ENCODE measurements around the gene ADAMTS2. TPM values are rescaled to one million over a fixed set of nuclear protein-coding genes. Genes with fewer than 3 reads are reported as not detected.

The ADAMTS2 gene
- total and polyA plus RNA-seq, 2 experiments from 2014 or later: 1.6 to 8.1 TPM

GRCh38 chr5:179154991-179155955, 190.0 kb downstream of the ADAMTS2 start:
- Mint-ChIP-seq H3K27me3 (ENCODE audit: insufficient read depth, low read depth, poor library complexity) (peaks cover 3% of the 10 kb centered on the region), H3K27ac (no peak overlapping the region), H3K4me3 (no peak overlapping the region), H3K36me3 (ENCODE audit: low read depth) (no peaks in the 10 kb centered on the region; the same call in 2 of the 3 replicates), H3K9me3 (peaks cover 6% of the 10 kb centered on the region), H3K4me1 (no peaks in the 10 kb centered on the region; the same call in 2 of the 3 replicates)
- H3K4me2 ChIP-seq: no peak overlapping the region
- no peaks in the 10 kb centered on the region for H3K4me1 ChIP-seq (ENCODE audit: insufficient read depth)
- H3K27me3 ChIP-seq (ENCODE audit: insufficient read depth): no peaks in the 10 kb centered on the region
- no peaks in the 10 kb centered on the region for H4K20me1 ChIP-seq (replicated peaks; ENCODE audit: insufficient read depth)
- no peak overlapping the region for H3K27ac ChIP-seq (ENCODE audit: low read depth)
- H3K79me2 ChIP-seq (replicated peaks; ENCODE audit: insufficient read depth): no peaks in the 10 kb centered on the region
- DNase-seq (ENCODE audit: low spot score) (no peak), ATAC-seq (no peak)
- no peak overlapping the region for H2AFZ ChIP-seq
- H3F3A ChIP-seq (replicated peaks; ENCODE audit: low read depth): no peaks in the 10 kb centered on the region
- H3K9me2 ChIP-seq (ENCODE audit: insufficient read depth): no peaks in the 10 kb centered on the region
- H3K36me3 ChIP-seq (ENCODE audit: insufficient read depth): no peaks in the 10 kb centered on the region
- H3K4me3 ChIP-seq: no peak overlapping the region
- TF ChIP-seq ETS1 (IDR thresholded peaks at IDR 0.05): no peak
- no peak for TF ChIP-seq REST (IDR thresholded peaks at IDR 0.05; ENCODE audit: unreplicated experiment)
- no peak for TF ChIP-seq EZH2 (IDR thresholded peaks at IDR 0.05; ENCODE audit: low read depth, unreplicated experiment)
- TF ChIP-seq EZH2phosphoT487 (IDR thresholded peaks at IDR 0.05; ENCODE audit: unreplicated experiment): no peak
- no peak for TF ChIP-seq CTCF (conservative IDR thresholded peaks at IDR 0.05; ENCODE audit: low read depth in 2 of 2)
- TF ChIP-seq STAT1 (IDR thresholded peaks at IDR 0.05; ENCODE audit: unreplicated experiment): no peak
- no peak for TF ChIP-seq ZNF114 (CRISPR knock-in tag; IDR thresholded peaks at IDR 0.05)
- TF ChIP-seq JUNB (IDR thresholded peaks at IDR 0.05; ENCODE audit: unreplicated experiment): no peak
- no peak for TF ChIP-seq NANOG (IDR thresholded peaks at IDR 0.05; ENCODE audit: borderline replicate concordance)
- no peak for TF ChIP-seq ZNF462 (CRISPR knock-in tag; IDR thresholded peaks at IDR 0.05)
- TF ChIP-seq ZNF331 (CRISPR knock-in tag; IDR thresholded peaks at IDR 0.05; ENCODE audit: low read depth): no peak
- TF ChIP-seq POLR2AphosphoS5 (IDR thresholded peaks at IDR 0.05; ENCODE audit: low read depth): no peak
- no peak for TF ChIP-seq CREB1 (CRISPR knock-in tag; IDR thresholded peaks at IDR 0.05; ENCODE audit: low read depth)

Measured in GM23338 (cell line).